Activated CD4-positive, alpha-beta T cell treated with anti-CD3 and anti-CD28 coated beads for 4 hours (primary cell): Measurements from ENCODE around the gene NR2C2.

Experiments used
- DNase-seq, 2 donors: peaks; one replicate each; pipeline ENCODE4 v3.0.0-alpha.2; 2020

The NR2C2 gene

DNA sequence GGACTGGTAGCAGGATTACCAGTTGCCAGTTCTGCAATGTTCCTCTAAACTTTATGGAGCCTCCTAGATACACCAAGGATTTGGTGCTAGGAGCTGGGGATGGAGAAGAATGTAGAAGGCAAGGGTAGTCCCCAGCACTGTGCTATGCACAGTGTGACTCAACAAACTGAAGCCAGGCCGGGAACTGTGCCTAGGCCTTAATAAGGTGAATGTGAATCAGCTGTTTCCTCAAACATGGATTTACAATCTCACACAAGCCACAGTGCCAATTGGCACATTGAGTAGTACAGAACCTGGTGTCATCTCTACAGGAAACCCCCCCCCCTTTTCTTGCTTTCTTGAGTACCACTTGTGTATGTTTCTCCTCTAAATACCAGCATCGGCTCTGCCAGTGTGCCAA lies 85.3 kb downstream of the NR2C2 start:
- DNase-seq = no peak

DNA sequence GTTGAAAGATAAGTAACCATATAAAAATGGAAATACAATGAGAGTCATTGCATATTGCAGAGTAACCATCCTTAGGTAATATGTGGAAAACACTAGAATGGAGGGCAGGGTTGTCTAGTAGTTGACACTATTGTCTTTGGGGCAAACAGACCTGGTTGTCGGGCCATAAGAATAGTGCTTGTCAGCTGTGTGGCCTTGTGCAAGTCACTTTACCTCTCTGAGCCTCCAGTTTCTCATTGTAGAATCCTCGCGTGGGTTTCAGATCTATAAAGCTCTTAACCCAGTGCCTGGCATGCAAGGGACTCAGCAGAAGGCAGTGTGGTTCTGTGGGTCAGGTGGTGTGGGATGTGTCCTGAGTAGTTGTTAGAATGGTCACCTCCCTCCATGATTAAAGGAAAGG lies 85.7 kb downstream of the NR2C2 start:
- no peak for DNase-seq

DNA sequence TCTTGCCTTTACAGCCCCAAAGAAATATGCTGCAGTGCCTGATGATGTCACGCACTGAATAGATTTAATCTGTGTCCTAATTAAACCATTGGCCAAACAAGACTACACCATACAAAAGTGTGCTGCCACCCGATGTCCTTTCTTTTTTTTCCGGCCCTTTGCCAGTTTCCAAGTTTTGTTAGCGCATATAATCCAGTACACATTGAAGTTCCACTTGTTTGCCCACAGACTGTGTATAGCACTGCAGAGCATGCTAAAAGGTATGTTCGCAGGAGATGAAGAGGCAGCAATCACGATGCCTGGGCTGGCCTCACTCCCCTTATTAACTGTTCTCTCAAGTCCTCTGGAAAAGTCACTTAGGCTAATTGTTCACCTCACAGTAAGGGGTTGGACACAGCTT lies 90.9 kb downstream of the NR2C2 start:
- no peak for DNase-seq

DNA sequence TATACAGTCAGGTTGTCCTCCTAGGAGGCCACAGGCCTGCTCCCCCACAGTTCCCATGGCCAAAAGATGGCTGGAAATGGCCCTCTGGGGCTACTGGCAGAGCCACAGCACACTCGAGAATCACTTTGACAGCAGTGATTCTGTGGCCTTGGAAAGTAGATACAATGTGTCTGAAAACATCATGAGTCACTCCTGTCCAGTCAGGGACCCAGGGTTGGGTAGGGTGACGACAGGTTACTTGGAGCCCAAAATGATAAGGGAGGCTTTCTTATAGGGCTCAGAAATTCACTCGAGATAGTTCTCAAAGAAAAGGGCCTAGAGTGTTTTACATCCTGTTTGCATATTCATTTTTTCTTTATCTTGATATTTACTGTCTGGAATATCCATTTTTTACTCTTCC lies 93.5 kb downstream of the NR2C2 start:
- DNase-seq = no peak

DNA sequence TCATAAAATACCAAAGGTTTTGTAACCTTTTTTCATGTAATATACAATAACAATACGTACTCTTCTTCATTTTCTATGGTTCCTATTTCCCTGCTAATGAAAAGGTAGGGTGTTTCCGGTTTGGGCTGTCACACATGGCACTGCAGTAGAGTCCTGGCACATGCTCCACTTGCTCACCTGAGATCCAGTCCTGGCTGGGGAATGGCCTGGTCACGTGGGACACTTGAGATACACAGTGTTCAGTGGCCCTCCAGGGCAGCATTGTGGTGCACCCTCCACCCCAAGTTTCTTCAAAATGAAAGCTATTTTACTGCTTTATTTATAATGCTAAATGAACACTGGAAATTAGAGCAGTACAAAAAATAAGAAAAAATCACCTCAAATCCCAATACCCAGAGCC lies 94.6 kb downstream of the NR2C2 start:
- DNase-seq = no peak

DNA sequence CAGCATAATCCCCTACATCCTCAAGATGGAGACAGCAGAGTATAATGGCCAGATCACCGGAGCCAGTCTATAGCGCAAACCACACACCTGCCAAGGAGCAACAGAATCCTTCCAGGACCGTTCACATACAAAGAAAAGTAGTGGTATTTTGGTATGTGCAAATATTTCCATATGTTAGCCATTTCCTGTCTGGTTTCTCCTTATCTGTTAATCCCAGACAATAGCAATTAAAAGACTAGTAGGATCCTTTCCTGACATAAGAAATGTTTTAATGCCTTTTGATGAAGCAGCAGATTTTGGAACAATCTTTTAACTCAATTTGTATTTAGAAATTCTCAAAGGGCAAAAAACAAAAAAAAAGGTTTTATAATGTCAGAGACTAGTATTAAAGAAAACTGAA lies 95.6 kb downstream of the NR2C2 start:
- no peak for DNase-seq

DNA sequence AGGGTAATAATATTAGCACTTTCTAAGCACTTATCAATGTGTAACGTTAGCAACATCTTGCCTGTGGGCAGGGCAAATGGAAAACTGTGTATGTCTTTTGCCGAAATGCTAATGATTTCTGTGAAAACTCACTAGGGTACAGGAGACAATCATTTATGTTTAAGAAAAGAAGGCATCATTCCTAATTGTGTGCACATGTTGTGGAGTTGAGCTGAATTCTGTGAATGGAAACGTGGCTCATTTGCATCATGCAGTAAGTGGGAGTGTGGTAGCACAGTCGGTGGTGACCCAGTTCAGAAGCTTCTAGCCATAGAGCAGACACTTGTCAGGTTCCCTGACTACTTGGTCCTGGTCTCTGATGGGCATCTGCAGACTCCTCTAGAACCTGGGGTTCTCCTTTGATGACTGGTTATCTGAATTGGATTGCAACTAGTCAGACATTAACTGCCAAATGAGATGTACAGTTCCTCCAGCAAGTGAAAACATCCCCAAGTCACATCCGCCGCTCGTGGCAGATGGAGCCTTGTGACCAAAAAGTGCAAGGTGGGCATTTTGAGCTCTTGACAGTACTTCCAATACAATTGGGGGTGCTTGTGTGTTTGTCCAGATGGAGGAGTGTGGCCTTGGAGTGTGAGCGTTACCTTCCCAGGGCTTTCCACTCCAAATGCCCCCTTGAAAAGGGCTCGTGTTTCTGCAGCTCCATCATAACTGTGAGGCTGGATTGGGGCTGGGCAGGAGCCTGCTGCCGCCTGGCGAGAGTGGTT lies 96.2 kb downstream of the NR2C2 start:
- no peak for DNase-seq

DNA sequence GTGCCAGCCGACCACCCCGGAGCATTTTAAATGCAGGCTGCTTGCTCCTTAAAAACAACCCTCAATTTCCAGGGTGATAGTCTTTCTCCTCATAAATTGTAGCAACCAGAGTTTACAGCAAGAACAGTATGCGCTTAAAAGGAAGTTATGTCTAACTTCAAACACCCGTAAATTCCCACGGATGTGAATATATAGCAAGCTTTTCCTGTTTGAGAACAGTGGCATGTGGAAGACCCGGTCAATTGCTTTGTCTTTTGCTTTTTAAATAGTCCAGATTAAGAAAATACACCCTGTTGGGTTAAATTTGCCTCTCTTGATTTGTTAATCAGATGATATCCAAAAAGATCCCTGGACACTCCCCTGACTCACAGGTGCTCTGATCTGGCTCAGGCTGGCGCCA lies 96.9 kb downstream of the NR2C2 start:
- no peak for DNase-seq

DNA sequence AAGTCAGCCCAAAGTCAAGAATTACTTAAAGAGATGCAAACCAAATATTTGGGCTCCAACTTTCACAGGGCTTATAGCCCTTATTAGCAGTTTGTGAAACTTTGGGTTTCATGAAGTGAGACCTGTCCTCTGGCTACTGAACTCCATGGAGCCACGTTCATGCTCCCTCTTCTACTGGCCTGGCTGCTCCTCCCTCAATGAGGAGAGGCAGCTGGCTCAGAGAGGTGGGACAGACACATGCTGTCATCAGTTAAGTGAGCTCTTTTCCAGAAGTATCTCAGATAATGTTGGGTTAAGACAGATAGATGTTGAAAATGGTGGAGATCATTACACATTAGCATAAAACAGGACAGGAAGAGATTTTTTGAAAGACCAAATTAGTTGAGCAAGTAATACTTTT lies 98.3 kb downstream of the NR2C2 start:
- no peak for DNase-seq

DNA sequence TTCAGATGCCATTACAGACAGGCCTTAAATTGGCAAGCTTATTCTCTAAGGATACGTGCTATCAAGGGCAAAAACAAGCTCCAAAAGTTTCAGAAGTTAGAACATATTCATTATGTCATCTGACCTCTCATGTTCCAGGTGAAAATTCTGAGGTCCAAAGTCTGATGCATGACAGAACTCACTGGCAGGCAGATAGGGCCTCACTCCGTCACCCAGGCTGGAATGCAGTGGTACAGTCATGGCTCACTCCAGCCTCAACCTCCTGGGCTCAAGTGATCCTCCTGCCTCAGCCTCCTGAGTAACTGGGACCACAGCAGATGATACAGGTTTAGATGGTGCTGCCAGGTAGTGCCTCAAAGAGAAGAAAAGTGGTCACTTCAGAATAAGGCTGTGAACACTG lies 102.2 kb downstream of the NR2C2 start:
- no peak for DNase-seq

DNA sequence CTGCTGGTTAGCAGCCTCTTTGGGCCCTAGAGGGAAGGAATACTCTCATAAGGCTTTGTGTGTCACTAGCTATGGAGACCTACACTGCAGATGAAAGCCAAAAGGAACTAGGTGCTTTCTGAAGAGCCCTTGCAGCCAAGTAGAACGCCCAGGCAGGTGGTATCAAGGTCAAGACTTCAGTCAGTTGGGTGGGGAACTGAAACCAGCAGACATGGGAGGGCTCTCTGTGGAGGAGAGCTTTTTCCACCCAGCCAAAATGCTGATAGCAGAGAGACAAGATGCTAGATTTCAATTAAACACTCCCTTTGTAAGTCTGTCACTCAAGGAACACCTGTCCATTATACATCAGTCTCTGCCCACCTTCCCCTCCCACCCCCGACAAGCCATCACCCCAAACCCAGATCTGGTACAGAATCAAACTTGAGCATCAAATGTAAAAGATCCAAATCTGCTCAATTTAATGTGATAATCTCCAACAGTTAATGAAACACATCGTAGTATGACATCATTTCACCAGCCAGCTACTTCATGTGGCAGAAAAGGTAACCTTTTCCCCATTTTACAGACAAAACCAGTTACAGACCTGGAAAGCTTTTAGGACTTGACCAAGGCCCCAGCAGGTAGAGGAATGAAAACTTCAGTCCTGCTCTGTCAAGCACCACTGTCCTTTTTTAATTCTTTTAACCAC lies 103.2 kb downstream of the NR2C2 start:
- no peak for DNase-seq

DNA sequence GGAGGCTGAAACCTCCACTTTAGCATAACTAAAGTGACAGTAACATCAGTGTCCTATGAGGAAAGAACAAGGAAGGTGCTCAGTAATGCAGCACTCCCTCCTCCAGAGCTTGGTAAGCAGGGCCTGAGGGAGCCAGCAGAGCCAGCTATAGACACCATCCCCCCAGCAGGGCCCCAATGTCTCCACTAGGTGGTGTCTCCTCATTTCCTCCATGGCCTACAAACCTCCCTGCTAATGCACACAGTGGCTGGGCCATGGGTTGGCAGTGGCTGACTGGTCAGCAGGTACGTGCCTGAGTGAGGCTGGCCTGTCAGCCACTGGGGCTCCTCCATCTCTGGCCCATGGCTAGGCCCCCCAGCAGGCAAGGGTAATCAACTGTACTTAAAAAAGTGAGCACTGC lies 104.1 kb downstream of the NR2C2 start:
- DNase-seq = peak; percentile 26 to 44

DNA sequence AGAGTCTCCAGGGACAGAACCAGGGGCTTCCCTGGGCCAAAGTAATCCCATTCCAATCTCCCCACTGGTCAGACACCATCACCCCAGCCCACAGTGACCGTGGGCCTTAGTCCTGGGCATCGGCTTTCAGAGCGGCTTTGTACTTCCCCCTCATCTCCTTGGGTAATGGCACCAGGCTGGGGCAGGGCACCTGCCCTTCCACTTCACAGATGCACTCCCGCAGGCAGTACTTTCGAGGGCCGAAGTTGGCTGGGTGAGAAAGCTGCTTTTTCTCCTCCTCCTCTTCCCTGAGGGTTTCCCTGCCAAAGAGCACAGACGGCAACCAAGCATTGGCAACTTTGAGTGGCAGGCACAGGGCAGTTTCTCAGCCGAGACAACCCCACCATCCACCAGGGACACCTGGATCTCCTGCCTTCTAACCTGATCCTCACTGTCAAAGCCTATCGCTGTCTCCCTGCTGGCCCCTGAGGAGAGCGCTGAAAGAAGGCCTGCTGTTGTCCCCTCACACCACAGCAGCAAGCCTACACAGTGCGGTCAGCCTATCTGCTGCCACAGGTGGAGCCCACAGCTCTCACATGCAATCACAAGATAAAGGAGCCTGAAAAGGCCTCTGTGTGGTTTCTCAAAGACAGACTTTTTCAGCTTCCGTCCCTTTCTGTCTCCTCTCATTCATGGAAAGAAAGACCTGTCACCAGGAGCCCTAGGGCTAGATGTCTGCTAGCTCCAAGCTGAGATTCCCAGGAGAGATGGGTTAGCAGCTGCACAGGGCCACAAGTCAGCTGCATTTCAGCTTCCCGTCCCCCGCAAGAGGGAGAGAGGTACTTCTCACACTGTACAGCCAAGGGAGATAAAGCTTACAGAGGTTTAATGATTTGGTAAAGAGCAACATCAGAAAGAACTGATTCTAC lies 105.2 kb downstream of the NR2C2 start:
- DNase-seq = no peak

DNA sequence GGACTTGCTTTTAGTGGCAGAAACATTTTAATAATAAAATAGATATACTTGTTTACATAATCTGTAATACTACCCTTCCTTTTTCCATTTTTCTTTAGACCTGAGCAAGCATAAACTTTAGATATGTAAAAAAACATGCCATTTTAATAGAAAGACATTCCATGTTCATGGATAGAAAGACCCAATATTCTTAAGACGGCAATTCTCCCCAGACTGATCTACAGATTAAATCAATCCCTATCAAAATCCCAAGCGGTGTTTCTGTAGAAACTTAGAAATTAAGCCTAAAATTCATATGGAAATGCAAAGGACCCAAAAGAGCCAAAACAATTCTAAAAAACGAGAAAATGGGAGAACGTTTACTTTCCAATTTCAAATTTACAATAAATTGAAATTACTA lies 106.2 kb downstream of the NR2C2 start:
- no peak for DNase-seq

DNA sequence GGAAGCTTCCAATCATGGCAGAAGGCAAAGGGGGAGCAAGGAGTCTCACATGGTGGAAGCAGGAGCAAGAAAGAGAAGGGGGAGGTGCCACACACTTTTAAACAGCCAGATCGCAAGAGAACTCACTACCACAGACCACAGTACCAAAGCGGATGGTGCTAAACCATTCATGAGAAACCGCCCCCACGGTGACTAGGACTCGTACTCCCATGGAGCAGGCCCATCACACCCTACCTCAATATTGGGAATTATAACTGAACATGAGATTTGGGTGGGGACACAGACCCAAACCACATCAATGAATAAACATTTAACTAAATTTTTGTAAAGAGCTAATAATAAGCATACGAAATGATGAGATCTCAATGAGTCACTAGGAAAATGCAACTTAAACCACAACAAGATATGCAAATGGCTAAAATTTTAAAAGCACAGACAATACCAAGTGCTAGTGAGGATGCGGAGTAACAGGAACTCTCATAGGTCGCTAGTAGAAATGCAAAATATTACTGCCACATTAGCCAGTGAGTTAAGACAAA lies 107.7 kb downstream of the NR2C2 start:
- DNase-seq = peak; percentile 61 to 62

DNA sequence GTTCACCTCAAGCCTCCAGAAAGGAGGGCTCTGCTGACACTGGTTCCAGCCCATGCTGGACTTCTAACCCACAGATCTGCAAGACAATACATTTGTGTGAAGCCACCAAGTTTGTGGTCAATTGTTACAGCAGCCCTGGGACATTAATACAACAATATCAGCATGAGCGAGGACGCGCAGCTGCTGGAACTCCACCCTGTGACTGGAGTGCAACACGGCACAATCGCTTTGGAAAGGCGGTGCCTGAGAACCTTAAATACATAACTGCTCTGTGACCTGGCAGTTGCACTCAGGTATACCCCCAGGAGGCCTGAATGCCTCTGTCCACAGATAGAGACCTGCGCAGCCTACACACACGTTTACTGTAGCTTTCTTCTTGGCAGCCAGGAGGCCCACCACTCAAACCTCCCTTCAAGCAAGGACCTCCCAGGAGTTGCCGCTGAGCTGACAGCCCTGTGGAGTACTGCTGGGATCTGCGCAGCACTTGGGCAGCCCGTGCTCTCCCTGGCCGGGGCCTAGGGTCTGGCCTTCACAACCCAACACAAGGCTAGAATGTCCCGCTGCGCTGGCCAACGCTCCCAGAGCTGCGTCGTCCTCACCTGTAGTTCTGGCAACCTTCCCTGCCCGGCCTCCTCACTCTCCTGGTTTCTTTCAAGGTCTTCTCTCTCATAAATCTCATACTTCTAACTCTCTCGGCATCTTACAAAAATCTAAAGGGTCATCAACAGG lies 109.5 kb downstream of the NR2C2 start:
- DNase-seq = no peak

DNA sequence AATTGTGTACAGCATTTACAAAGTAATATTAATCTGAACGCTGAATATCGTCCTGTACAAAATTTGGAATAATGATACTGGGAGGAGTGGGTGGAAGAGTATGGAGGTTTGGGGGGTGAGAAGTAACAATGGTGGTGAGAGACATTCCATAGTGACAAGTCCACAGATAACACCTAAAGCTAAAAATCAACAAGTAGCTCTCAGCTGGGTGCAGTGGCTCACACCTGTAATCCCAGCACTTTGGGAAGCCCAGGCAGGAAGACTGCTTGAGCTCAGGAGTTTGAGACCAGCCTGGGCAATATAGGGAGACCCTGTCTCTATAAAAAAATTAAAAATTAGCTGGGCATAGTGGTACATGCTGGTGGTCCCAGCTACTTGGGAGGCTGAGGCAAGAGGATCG lies 112.6 kb downstream of the NR2C2 start:
- DNase-seq = no peak

DNA sequence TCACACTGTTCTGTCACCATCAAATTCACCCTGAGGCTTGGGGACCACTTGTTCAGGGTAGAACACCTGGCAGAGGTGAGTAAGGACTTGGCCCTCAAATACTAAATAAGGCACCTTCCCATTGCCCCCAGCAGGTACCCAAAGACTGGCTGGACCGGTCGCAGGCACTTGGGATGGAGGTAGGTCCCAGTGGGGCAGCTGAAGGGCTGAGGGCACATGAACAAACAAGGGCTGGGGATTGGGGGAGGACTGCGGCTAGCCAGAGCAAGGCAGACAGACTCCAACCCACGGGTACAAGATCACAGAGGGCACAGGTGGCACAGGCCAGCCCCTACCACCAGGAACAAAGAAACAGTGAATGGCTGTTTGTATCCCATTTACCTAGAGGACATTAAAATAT lies 115.9 kb downstream of the NR2C2 start:
- DNase-seq = no peak

DNA sequence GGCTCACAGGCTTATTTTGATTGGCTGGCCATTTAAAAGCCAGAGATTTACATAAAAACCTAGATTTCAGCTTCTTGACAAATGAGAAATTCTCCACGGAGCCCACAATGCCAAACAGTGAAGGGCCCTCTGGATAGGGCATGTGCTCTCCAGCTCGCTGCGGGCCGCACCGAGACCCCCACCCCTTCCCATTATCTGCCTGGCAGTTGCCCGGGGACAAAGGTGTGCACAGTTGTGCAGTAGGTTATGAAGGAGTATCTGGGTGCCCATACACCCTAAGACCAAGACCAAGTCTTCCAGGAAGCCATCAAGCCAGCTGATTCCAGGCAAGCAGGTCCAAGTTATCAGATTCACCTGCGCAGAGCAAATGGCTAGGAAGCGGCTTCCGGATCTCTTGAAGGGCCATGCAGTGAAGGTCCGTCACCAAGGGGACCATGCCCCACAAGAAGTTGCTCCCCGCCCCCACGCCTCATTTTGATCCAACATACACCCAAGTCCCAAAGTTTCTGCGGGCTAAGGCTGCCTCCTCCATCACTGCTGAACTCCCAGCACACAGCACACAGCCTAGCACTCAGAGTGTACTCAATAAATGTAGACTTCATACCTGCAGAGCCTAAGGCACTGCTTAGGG lies 116.4 kb downstream of the NR2C2 start:
- no peak for DNase-seq

DNA sequence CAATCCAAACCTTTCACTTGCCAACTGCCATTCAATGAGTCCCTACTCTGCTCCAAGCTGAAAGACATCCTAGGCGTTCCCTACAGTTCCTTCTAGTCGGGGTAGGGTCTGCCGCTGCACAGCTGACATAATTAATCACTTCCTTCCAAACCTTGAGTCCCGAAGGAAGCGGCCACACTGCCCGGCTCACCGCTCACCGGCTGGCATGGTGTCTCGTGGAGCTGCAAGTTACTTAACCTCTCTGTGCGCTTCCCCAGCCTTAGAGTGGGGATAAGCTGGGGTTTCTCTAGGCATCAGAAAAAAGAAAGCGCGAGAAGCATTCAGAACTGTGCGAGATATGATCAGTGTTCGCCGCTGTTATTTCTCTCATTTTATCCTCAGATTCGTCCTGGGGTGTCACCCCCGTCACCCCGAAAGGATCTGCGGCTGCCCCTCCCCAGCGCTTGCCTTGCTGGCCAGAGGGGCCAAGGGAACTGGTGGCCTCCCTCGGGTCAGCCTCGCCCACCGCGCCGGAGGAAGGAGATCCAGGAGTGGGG lies 117.0 kb downstream of the NR2C2 start:
- peak; percentile 14 to 26 for DNase-seq

DNA sequence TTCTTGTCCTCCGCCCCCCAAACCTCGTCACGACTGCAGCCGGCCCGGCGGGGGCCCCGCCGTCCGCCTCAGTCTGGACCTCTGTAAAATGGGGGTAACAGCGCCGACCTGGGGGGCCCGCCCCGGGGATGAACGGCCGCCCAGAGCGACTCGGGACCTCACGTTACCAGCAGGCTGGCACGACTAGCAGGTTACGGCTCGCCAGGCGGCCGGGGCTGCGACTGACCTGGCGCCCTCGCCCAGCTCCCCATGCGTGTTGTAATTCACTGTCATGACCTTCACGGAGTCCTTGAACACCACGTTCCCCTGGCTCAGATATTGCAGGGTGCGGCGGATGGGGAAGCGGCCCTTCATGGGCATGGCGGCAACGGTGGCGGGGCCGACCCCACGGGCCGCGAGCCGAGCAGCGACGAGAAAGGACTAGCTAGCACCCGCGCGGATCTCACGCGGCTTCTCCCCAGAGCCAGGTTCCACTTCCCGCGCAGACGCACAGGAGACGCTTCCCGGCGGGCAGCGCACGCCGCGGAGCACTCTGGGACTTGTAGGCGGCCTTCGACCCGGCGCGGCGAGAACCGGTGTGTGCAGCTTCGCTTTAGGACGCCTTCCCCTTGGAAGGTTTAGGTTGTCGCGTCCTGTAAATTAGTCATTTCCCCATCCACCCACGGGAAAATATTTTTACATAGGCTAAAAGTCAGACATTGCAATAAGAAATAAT lies 117.6 kb downstream of the NR2C2 start, which contains the start of gene MRPS25:
MRPS25 (minus strand) TSS at position 481 of the 715 bp plus-strand sequence; CDS start at position 360, 121 bp downstream.
- peak; percentile 84 to 89 for DNase-seq
